ENCODE results near the gene SLC25A21.
"Not testable (repeated sequence)": the region's sequence is repeated elsewhere in the genome, so short reads cannot be mapped to it uniquely, and the experiment has no call there.

SLC25A21 gene

GRCh38 chr14:36869125-36869524 lies 303.3 kb downstream of the SLC25A21 start:
- no peak overlapping the region for H2AFZ ChIP-seq (ENCODE audit: low read depth, low read length, severe bottlenecking)
- H3K9ac ChIP-seq (ENCODE audit: low read length), result no peak overlapping the region
- no peak overlapping the region for H3K4me2 ChIP-seq (ENCODE audit: low read depth, low read length, poor library complexity, severe bottlenecking)
- no peaks in the 10 kb centered on the region for H3K27me3 ChIP-seq (ENCODE audit: low read length)
- H3K27ac ChIP-seq (ENCODE audit: low read depth, low read length), result no peak overlapping the region
- H3K4me3 ChIP-seq (ENCODE audit: insufficient read depth, low read length, poor library complexity, severe bottlenecking), result no peak overlapping the region
- H3K79me2 ChIP-seq (ENCODE audit: insufficient read depth, low read length), result no peaks in the 10 kb centered on the region
- no peaks in the 10 kb centered on the region for H4K20me1 ChIP-seq (ENCODE audit: low read depth, low read length)
- TF ChIP-seq, protein P1, sequence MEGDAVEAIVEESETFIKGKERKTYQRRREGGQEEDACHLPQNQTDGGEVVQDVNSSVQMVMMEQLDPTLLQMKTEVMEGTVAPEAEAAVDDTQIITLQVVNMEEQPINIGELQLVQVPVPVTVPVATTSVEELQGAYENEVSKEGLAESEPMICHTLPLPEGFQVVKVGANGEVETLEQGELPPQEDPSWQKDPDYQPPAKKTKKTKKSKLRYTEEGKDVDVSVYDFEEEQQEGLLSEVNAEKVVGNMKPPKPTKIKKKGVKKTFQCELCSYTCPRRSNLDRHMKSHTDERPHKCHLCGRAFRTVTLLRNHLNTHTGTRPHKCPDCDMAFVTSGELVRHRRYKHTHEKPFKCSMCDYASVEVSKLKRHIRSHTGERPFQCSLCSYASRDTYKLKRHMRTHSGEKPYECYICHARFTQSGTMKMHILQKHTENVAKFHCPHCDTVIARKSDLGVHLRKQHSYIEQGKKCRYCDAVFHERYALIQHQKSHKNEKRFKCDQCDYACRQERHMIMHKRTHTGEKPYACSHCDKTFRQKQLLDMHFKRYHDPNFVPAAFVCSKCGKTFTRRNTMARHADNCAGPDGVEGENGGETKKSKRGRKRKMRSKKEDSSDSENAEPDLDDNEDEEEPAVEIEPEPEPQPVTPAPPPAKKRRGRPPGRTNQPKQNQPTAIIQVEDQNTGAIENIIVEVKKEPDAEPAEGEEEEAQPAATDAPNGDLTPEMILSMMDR (IDR thresholded peaks at IDR 0.05; ENCODE audit: insufficient read depth, low read length, poor library complexity, severe bottlenecking), result no peak
- TF ChIP-seq EZH2phosphoT487 (conservative IDR thresholded peaks at IDR 0.05; ENCODE audit: low read length), result no peak
- H3K36me3 ChIP-seq (ENCODE audit: low read length), result no peaks in the 10 kb centered on the region
- no peaks in the 10 kb centered on the region for H3F3A ChIP-seq (ENCODE audit: insufficient read depth)
- no peaks in the 10 kb centered on the region for H3K9me3 ChIP-seq (ENCODE audit: insufficient read depth, low read length)
- H3K9me2 ChIP-seq (replicated peaks; ENCODE audit: insufficient read depth, low read length), result no peaks in the 10 kb centered on the region

DNA sequence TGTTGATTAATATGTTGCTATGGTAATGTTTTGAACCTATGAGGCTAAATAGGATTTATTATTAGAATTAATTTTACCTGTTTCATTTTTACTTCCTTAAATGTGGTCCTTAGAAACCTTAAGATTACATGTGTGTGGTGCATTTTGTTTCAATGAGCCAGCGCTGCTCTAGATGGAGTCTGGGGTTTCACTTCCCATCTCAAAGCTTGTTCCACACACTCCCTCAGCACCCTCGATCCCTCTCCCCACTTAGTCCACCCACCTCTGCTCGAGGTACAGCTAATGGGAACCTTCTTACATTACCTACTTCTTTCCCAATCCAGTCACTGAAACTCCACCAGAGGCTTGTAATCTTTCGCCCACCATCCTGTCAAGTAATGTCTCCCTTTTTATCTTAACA lies 305.5 kb downstream of the SLC25A21 start:
- no peaks in the 10 kb centered on the region for H4K20me1 ChIP-seq (ENCODE audit: low read depth, low read length)
- H3K4me2 ChIP-seq (ENCODE audit: low read depth, low read length, poor library complexity, severe bottlenecking), result no peak overlapping the region
- no peak overlapping the region for H3K9ac ChIP-seq (ENCODE audit: low read length)

DNA sequence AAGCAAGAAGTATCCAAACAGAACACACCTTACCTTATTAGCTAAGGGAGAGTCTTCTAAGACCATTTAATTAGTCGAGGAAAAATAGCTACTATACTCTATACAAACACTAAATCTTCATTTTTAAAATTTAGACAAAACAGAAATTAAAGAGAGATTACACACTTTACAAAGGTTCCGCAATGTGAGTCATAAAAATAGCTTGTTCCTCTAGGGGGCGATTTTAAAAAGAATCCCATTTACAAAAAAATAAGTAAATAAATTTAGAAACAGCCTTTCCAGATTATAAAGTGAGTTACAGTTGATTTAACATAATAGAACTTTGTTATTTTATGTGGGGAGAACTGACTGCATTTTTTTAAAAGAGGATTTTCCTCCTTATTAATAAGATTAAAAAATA lies 309.1 kb downstream of the SLC25A21 start:
- no peak for TF ChIP-seq EZH2phosphoT487 (conservative IDR thresholded peaks at IDR 0.05; ENCODE audit: low read length)
- TF ChIP-seq, protein P1 (IDR thresholded peaks at IDR 0.05; ENCODE audit: insufficient read depth, low read length, poor library complexity, severe bottlenecking), result no peak
- no peaks in the 10 kb centered on the region for H4K20me1 ChIP-seq (ENCODE audit: low read depth, low read length)
- H3K36me3 ChIP-seq (ENCODE audit: low read length), result no peaks in the 10 kb centered on the region
- no peak overlapping the region for H2AFZ ChIP-seq (ENCODE audit: low read depth, low read length, severe bottlenecking)
- H3K9ac ChIP-seq (ENCODE audit: low read length), result no peak overlapping the region
- no peaks in the 10 kb centered on the region for H3F3A ChIP-seq (ENCODE audit: insufficient read depth)
- H3K9me2 ChIP-seq (replicated peaks; ENCODE audit: insufficient read depth, low read length), result no peaks in the 10 kb centered on the region
- H3K27ac ChIP-seq (ENCODE audit: low read depth, low read length), result no peak overlapping the region
- H3K79me2 ChIP-seq (ENCODE audit: insufficient read depth, low read length), result no peaks in the 10 kb centered on the region
- no peaks in the 10 kb centered on the region for H3K27me3 ChIP-seq (ENCODE audit: low read length)
- H3K4me2 ChIP-seq (ENCODE audit: low read depth, low read length, poor library complexity, severe bottlenecking), result no peak overlapping the region
- H3K4me3 ChIP-seq (ENCODE audit: insufficient read depth, low read length, poor library complexity, severe bottlenecking), result no peak overlapping the region
- H3K9me3 ChIP-seq (ENCODE audit: insufficient read depth, low read length), result no peaks in the 10 kb centered on the region

More for the DNA sequence above, 305.5 kb downstream of the SLC25A21 start:
- Histone ChIP-seq H2AFZ (ENCODE audit: low read depth, low read length, severe bottlenecking) (no peak overlapping the region), H3K36me3 (ENCODE audit: low read length) (no peaks in the 10 kb centered on the region), H3K79me2 (ENCODE audit: insufficient read depth, low read length) (no peaks in the 10 kb centered on the region), H3K4me3 (ENCODE audit: insufficient read depth, low read length, poor library complexity, severe bottlenecking) (no peak overlapping the region), H3F3A (ENCODE audit: insufficient read depth) (no peaks in the 10 kb centered on the region), H3K9me2 (replicated peaks; ENCODE audit: insufficient read depth, low read length) (no peaks in the 10 kb centered on the region), H3K9me3 (ENCODE audit: insufficient read depth, low read length) (no peaks in the 10 kb centered on the region), H3K27me3 (ENCODE audit: low read length) (no peaks in the 10 kb centered on the region), H3K27ac (ENCODE audit: low read depth, low read length) (no peak overlapping the region)
- no peak for TF ChIP-seq EZH2phosphoT487 (conservative IDR thresholded peaks at IDR 0.05; ENCODE audit: low read length)
- TF ChIP-seq, protein P1 (IDR thresholded peaks at IDR 0.05; ENCODE audit: insufficient read depth, low read length, poor library complexity, severe bottlenecking), result no peak

DNA sequence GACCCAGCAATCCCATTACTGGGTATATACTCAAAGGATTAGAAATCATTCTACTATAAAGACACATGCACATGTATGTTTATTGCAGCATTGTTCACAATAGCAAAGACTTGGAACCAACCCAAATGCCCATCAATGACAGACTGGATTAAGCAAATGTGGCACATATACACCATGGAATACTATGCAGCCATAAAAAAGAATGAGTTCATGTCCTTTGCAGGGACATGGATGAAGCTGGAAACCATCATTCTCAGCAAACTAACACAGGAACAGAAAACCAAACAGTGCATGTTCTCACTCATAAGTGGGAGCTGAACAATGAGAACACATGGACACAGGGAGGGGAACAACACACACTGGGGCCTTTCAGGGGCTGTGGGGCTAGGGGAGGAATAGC lies 310.2 kb downstream of the SLC25A21 start:
- H2AFZ ChIP-seq (ENCODE audit: low read depth, low read length, severe bottlenecking); H3K9me2 ChIP-seq (replicated peaks; ENCODE audit: insufficient read depth, low read length); H3F3A ChIP-seq (ENCODE audit: insufficient read depth); H3K79me2 ChIP-seq (ENCODE audit: insufficient read depth, low read length); H3K36me3 ChIP-seq (ENCODE audit: low read length); H3K9ac ChIP-seq (ENCODE audit: low read length); H3K27me3 ChIP-seq (ENCODE audit: low read length); H3K27ac ChIP-seq (ENCODE audit: low read depth, low read length); H4K20me1 ChIP-seq (ENCODE audit: low read depth, low read length); H3K4me3 ChIP-seq (ENCODE audit: insufficient read depth, low read length, poor library complexity, severe bottlenecking); H3K4me2 ChIP-seq (ENCODE audit: low read depth, low read length, poor library complexity, severe bottlenecking); H3K9me3 ChIP-seq (ENCODE audit: insufficient read depth, low read length): not testable (repeated sequence)

Measured in SU-DHL-6 (cell line).